GM21515 (cell line): ENCODE measurements around the gene MLANA.

Experiments
- ATAC-seq: cut with Tn5 transposase; IDR thresholded peaks from one replicate; pipeline ENCODE4 v1.9.1; 2021; ENCODE audit not compliant: unreplicated experiment

The MLANA gene, protein sequence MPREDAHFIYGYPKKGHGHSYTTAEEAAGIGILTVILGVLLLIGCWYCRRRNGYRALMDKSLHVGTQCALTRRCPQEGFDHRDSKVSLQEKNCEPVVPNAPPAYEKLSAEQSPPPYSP

GRCh38 chr9:5890641-5891040 is at the start of gene MLANA:
TSS of gene MLANA (plus strand) at chr9:5890889. CDS start at chr9:5892475, 1,586 bp downstream.
- ATAC-seq: no peak

DNA sequence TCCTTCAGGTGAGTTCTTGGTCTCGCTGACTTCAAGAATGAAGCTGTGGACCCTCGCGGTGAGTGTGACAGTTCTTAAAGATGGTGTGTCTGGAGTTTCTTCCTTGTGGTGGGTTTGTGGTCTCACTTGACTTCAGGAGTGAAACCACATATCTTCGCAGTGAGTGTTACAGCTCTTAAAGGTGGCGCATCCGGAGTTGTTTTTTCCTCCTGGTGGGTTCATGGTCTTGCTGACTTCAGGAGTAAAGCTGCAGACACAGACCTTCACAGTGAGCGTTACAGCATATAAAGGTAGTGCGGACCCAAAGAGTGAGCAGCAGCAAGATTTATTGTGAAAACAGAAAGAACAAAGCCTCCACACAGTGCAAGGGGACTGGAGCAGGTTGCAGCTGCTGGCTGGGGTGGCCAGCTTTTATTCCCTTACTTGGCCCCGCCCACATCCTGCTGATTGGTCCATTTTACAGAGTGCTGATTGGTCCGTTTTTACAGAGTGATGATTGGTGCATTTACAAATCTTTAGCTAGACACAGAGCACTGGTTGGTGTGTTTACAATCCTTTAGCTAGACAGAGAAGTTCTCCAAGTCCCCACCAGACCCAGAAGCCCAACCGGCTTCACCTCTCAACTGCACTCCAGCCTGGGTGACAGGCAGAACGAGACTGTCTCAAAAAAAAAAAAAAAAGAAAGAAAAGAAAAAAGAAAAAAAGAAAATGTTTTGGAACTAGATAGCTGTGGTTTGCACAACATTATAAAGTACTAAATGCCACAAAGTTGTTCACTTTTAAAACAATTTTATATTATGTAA is 48.7 kb upstream of the MLANA start:
- ATAC-seq: no peak

DNA sequence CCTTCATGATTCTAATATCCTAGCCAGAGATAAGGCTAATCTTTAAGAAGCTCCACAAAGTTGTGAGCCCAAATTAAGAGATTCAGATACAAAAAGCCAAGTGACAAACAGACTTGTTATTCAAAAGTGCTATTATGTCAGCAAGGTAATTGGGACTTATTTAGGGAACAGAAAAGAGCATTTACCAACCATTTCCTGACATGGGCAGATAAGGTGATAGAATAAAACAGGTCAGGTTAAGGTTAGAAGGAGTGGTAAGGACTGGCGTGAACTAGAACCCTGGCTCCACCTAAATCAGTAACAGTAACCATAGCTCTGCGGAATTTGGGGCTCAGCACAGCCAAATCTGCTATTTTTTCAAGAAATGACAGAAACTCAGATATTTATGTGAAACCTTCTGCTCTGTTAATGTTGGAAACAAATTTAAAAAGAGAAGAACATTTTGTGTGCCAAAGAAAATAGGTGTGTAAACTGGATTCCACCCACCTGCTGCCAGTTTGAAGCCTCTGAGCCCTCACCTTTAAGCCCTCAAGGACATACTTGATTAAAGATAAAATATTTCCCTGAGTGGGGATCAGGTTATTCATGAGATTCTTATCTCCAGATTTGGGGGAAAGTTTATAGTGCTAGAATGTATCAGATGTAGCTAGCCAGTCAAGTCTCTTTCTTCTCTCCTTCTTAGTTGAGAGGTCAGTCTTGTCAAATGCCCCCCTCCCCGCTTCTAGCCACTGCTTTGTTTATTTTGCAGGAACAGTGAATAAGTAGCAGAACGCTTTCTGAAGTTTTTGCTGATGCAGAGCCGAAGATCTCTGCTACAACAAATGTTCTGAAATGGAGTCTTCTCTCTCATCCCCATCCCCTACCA is 47.5 kb upstream of the MLANA start:
- no peak for ATAC-seq

DNA sequence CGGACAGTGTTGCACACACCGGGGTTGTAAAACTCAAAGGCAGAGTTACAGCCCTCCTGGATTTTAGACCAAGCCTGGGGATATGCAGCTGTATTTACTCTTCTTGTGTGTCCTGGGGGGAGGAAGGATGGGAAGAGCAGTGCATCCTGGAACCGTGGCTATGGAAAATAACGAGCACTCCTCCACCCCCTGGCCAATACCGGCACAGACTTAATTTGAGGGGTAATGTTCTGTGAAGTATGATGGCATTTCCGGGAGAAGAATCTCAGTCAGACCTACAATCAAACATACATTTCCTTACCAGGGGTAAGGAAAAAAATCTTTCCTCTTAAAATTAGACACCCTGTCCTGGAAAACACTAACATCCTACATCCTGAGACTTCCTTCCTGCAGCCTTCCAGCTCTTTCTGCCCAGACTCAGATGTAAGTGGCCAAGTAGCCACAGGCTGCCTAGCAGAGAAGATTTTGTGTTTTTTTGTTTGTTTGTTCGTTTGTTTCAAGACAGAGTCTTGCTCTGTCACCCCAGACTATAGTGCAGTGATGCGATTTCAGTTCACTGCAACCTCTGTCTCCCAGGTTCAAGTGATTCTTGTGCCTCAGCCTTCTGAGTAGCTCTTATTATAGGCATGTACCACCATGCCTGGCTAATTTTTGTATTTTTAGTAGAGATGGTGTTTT is 46.8 kb upstream of the MLANA start:
- ATAC-seq: no peak

DNA sequence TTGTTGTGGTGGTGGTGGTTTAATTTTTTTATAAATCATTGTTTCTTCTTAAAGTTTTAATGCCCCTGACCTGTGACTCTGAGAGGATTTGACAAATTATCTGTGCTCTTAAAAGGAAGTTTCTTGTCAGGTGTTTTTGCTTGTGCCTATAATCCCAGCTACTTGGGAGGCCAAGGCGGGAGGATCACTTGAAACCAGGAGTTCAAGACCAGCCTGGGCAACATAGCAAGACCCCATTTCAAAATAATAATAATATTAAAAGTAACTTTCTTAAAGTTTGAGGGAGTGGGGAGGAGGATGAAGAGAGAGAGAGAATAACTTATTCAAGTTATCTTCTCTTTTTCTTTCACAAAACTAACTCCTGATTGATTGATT is 45.5 kb upstream of the MLANA start:
- no peak for ATAC-seq

DNA sequence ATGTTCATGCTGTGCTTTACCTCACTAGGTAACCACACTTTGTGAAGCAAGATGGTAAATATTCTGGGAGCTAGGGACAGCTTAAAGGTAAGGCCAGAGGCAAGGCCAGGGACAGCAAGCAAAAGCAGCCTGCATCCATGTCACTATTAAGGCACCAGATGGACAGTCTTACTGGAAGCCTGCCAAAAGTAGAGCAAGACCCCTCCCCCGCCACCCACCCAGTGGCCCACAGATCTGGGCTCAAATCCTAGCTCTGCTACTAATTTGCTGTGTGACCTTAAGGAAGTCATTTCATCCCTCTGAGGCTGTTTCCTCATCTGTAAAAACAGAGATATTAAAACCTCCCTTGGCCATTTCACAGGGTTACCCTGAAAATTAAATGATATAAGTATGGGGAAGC is 44.6 kb upstream of the MLANA start:
- no peak for ATAC-seq

DNA sequence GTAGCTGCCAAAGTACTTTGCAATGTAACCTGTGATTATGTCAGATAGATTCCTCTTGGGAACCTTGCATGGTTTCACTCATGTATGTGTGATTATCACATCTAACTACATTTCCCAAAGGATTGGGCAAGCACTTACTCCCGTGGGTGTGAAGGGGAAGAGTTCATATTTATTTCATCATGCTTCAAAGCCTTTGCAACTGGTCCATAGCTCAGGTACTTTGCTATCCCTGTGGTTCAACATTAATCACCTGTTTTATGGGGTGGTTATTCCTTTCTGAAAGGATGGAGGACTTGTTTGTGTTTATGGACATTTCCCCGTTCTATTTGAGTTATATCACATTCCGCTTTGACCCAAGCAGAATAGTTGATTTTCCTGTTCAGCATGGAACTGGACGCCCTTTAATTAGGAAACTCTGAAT is 44.2 kb upstream of the MLANA start:
- ATAC-seq: no peak

- no peak for ATAC-seq
Observed at GRCh38 chr9:5848372-5848882, 42.3 kb upstream of the MLANA start.

- no peak for ATAC-seq
Observed at GRCh38 chr9:5850724-5851122, 40.0 kb upstream of the MLANA start.

DNA sequence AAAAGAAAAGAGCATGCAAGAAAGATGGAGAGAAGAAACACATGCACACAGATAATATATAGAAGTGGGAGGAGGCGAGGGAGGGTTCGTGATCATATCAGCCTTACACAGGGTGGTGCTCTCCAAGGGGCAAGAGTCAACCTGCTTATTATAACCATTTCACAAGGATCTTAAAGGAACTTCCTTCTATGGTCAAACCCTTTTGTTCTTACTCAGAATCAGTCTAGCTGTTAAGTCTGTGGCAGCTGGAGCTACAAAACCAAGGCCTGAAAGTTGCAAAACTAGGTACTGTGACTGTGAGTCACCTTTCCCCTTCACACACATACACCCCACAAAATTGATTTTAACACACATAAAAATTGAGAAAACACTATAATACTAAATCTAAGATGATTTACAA is 39.2 kb upstream of the MLANA start:
- peak; percentile 89 for ATAC-seq

- no peak for ATAC-seq
Observed at GRCh38 chr9:5852987-5853386, 37.7 kb upstream of the MLANA start.

GRCh38 chr9:5853617-5854016 is 37.1 kb upstream of the MLANA start:
- ATAC-seq: no peak

DNA sequence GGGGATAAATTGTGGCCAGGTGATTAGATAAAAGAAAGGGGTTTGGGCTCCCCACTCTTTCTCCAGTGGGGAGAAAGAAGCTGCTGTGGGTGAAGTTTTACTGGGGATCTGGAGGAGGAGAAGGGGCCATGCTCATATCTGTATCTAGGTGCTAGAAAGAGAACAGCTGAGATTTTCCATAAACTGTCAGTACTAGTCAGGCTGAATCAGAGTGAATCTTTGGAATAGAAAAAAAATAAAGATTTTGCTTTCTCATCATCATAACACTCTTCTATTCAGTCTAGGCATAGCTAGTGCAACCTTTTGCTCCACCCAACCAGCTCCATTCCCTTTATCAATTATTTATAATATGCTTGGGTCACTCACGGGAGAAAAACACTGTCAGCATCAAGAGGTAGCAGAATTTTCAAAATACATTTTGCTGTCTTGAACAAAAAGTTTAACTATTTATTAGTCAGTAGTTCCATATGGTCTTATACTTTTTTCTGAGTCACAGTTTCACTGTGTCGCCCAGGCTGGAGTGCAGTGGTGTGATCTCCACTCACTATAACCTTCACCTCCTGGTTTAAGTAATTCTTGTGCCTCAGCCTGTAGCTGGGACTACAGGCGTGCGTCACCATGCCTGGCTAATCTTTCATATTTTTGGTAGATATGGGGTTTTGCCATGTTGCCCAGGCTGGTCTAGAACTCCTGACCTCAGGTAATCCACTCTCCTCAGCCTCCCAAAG is 36.5 kb upstream of the MLANA start:
- no peak for ATAC-seq

DNA sequence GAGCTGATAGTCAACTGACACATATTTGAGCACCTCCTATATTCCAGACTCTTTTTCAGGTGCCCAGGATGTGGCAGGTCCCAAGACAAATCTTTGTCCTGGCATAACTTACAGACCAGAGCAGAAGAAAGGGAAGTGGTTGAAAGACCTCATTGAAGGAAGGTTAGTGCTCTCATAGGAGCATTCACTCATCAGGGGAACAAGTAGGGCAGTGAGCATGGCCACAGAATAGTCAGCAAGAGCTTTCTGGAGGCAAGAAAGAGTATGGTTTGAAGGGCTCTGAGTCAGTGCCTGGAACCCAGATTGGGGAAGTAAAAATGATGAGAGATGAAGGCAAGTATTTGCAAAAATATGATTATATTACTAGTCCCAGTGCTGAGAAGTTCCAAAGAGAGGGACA is 32.8 kb upstream of the MLANA start:
- no peak for ATAC-seq

DNA sequence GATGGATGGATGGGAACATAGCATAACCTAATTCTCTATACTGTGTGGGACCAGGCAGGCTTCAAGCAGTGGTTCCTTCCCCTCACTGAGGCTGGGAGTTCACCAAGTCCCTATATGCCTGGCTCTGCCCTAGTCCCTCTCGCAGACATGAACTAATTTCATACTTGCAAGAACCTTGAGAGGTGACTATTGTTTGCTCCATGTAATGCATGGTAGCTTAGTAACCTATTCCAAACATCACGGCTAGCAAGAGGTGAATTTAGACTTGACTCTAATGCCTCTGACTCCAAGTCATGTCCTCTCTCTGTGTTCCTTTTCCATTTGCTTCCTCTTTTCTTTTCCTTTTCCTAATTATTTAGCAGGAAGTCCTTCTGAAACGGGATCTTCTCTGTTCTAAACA is 31.9 kb upstream of the MLANA start:
- ATAC-seq: no peak

- no peak for ATAC-seq
Observed at GRCh38 chr9:5863092-5863746, 27.5 kb upstream of the MLANA start.

- ATAC-seq: no peak
Observed at GRCh38 chr9:5864446-5864845, 26.2 kb upstream of the MLANA start.

DNA sequence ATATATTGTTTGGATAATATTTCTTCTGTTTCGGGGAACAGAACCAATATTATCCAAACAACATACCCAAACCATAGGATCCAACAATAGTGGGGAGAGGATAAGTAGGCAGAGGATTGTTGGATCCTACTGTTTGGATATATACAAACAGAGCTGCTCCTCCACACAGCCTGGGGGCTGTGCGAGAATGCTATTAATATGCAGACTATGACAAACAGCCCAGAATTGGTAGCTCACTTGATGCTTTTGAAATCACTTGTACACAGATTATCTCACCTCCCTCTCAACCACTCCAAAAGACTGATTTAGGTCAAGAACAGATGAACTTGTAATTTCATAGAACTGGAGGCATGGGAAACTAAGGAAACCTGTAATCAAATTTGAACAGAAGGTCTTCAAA is 24.4 kb upstream of the MLANA start:
- ATAC-seq: no peak

DNA sequence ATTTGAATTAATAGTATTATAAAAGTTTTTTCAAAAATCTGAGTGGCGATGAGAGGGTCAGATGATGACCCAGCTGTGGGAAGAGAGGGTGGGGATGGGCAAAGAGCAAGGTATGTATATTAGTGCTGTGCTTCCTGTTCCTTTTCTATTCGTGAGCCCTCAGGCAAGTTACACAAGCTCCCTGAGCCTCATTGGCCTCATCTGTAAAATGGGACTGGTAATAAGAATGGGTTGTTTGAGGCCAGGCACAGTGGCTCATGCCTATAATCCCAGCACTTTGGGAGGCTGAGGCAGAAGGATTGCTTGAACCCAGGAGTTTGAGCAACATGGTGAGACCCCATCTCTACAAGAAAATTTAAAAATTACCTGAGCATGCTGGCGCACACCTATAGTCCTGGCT is 24.0 kb upstream of the MLANA start:
- no peak for ATAC-seq

GRCh38 chr9:5868235-5868634 is 22.5 kb upstream of the MLANA start:
- ATAC-seq: no peak
